LNCaP clone FGC (cell line): Measurements from ENCODE around the gene NFE2L2.

Experiments used
- DNase-seq: peaks from one replicate; pipeline ENCODE4 v3.0.0-alpha.2; 2011; ENCODE audit warnings: low read depth
- H3K4me3 ChIP-seq: 2 replicates; pipeline ENCODE4 v1.5.1; 2011; ENCODE audit warnings: mild to moderate bottlenecking, low read depth, low read length, control low read depth
- CTCF ChIP-seq: IDR thresholded peaks from 2 replicates; pipeline ENCODE4 v1.5.1; 2012; ENCODE audit warnings: mild to moderate bottlenecking; ENCODE audit not compliant: control insufficient read depth, insufficient read depth; ENCODE audit errors: extremely low read depth

Gene NFE2L2

GRCh38 chr2:177239053-177239452, 25.5 kb downstream of the NFE2L2 start:
- no peak overlapping the region for H3K4me3 ChIP-seq
- TF ChIP-seq CTCF: no peak

GRCh38 chr2:177237932-177238331, 26.6 kb downstream of the NFE2L2 start:
- no peak for TF ChIP-seq CTCF
- no peak for DNase-seq
- H3K4me3 ChIP-seq: no peak overlapping the region

More at GRCh38 chr2:177239053-177239452, 25.5 kb downstream of the NFE2L2 start:
- DNase-seq: no peak

GRCh38 chr2:177235855-177236437, 28.6 kb downstream of the NFE2L2 start:
- no peak for DNase-seq
- no peak overlapping the region for H3K4me3 ChIP-seq
- TF ChIP-seq CTCF: no peak

GRCh38 chr2:177234267-177234666, 30.3 kb downstream of the NFE2L2 start:
- no peak for TF ChIP-seq CTCF
- no peak overlapping the region for H3K4me3 ChIP-seq
- DNase-seq: no peak

GRCh38 chr2:177232098-177232704, 32.3 kb downstream of the NFE2L2 start:
- no peak for TF ChIP-seq CTCF
- no peak overlapping the region for H3K4me3 ChIP-seq
- no peak for DNase-seq

- TF ChIP-seq CTCF: no peak
- DNase-seq: no peak
- H3K4me3 ChIP-seq: no peak overlapping the region
These were observed 33.3 kb downstream of the NFE2L2 start for GRCh38 chr2:177231270-177231669.

GRCh38 chr2:177229442-177230242, 34.9 kb downstream of the NFE2L2 start:
- no peak for DNase-seq
- TF ChIP-seq CTCF: no peak

More at GRCh38 chr2:177229442-177230242, 34.9 kb downstream of the NFE2L2 start:
- H3K4me3 ChIP-seq: no peak overlapping the region
